Activated effector memory CD4-positive, alpha-beta T cell treated with Interleukin-2 at 50 U/mL for 16 hours (primary cell): ENCODE data around the gene SEMA3C.

Experiments used
- DNase-seq: peaks from one replicate; pipeline ENCODE4 v3.0.0-alpha.2; 2020

SEMA3C gene

GRCh38 chr7:80819503-80819902, 99.3 kb downstream of the SEMA3C start:
- no peak for DNase-seq

GRCh38 chr7:80818181-80818580, 100.7 kb downstream of the SEMA3C start:
- DNase-seq: no peak

- DNase-seq: no peak
Observed at GRCh38 chr7:80816806-80817205, 102.0 kb downstream of the SEMA3C start.

GRCh38 chr7:80815733-80816132, 103.1 kb downstream of the SEMA3C start:
- no peak for DNase-seq

GRCh38 chr7:80809545-80809944, 109.3 kb downstream of the SEMA3C start:
- DNase-seq: no peak

- DNase-seq: no peak
Observed at GRCh38 chr7:80807166-80807900, 111.5 kb downstream of the SEMA3C start.

- DNase-seq: no peak
Observed at GRCh38 chr7:80806663-80807062, 112.2 kb downstream of the SEMA3C start.

GRCh38 chr7:80804589-80804988, 114.3 kb downstream of the SEMA3C start:
- no peak for DNase-seq

GRCh38 chr7:80802527-80802926, 116.3 kb downstream of the SEMA3C start:
- DNase-seq: no peak

GRCh38 chr7:80794631-80795573, 123.9 kb downstream of the SEMA3C start:
- no peak for DNase-seq

- DNase-seq: no peak
Observed at GRCh38 chr7:80791509-80791929, 127.3 kb downstream of the SEMA3C start.

- DNase-seq: no peak
Observed at GRCh38 chr7:80790877-80791276, 128.0 kb downstream of the SEMA3C start.

GRCh38 chr7:80787721-80788120, 131.1 kb downstream of the SEMA3C start:
- DNase-seq: no peak

GRCh38 chr7:80785961-80786536, 132.8 kb downstream of the SEMA3C start:
- DNase-seq: no peak

GRCh38 chr7:80785276-80785675, 133.6 kb downstream of the SEMA3C start:
- no peak for DNase-seq

- DNase-seq: no peak
Observed at GRCh38 chr7:80783678-80784327, 135.0 kb downstream of the SEMA3C start.

- DNase-seq: no peak
Observed at GRCh38 chr7:80783186-80783677, 135.6 kb downstream of the SEMA3C start.

GRCh38 chr7:80781561-80781979, 137.3 kb downstream of the SEMA3C start:
- DNase-seq: no peak

- no peak for DNase-seq
Observed at GRCh38 chr7:80781146-80781545, 137.7 kb downstream of the SEMA3C start.

- no peak for DNase-seq
Observed at GRCh38 chr7:80779456-80779855, 139.4 kb downstream of the SEMA3C start.

- DNase-seq: no peak
Observed at GRCh38 chr7:80775897-80776296, 143.0 kb downstream of the SEMA3C start.

- no peak for DNase-seq
Observed at GRCh38 chr7:80775482-80775881, 143.4 kb downstream of the SEMA3C start.

- no peak for DNase-seq
Observed at GRCh38 chr7:80774843-80775242, 144.0 kb downstream of the SEMA3C start.
